WTC11 (cell line): ENCODE measurements around the gene ZFR2.

Source experiments
- ATF1 ChIP-seq: sonication (generic); formaldehyde crosslinking; IDR thresholded peaks from 2 replicates; pipeline ENCODE4 v1.8.1; 2023; ENCODE audit warnings: mild to moderate bottlenecking, moderate library complexity, missing genetic modification reagents
- ATF2 ChIP-seq: sonication (generic); formaldehyde crosslinking; IDR thresholded peaks from 2 replicates; pipeline ENCODE4 v1.8.1; 2022; ENCODE audit warnings: low read depth, missing genetic modification reagents, borderline replicate concordance
- CREM ChIP-seq: sonication (generic); formaldehyde crosslinking; IDR thresholded peaks from 2 replicates; pipeline ENCODE4 v1.8.1; 2022; ENCODE audit warnings: mild to moderate bottlenecking, missing genetic modification reagents, moderate library complexity
- CTCF ChIP-seq: fragments of 200-600 bp; IDR thresholded peaks from 2 replicates; pipeline ENCODE4 v1.8.0; 2022; ENCODE audit warnings: antibody characterized with exemption
- HMGXB4 ChIP-seq: sonication (generic); formaldehyde crosslinking; IDR thresholded peaks from 2 replicates; pipeline ENCODE4 v1.8.1; 2023; ENCODE audit warnings: mild to moderate bottlenecking, moderate library complexity, missing genetic modification reagents
- NFE2L1 ChIP-seq: sonication (generic); formaldehyde crosslinking; IDR thresholded peaks from 2 replicates; pipeline ENCODE4 v1.8.1; 2023; ENCODE audit warnings: missing genetic modification reagents
- OVOL2 ChIP-seq: fragments of 250-450 bp; sonication (Bioruptor Pico); IDR thresholded peaks from 2 replicates; pipeline ENCODE4 v1.9.0; 2021; ENCODE audit warnings: mild to moderate bottlenecking, borderline replicate concordance
- ZNF423 ChIP-seq: fragments of 250-450 bp; sonication (Bioruptor Pico); IDR thresholded peaks from 2 replicates; pipeline ENCODE4 v2.1.2; 2022; ENCODE audit warnings: mild to moderate bottlenecking, moderate library complexity
- TF ChIP-seq, protein P1 (sequence below): sonication (generic); formaldehyde crosslinking; IDR thresholded peaks from 2 replicates; pipeline ENCODE4 v1.8.1; 2023; ENCODE audit warnings: mild to moderate bottlenecking, missing genetic modification reagents, moderate library complexity
- TF ChIP-seq, protein P2 (sequence below): sonication (generic); formaldehyde crosslinking; IDR thresholded peaks from 2 replicates; pipeline ENCODE4 v1.8.1; 2022; ENCODE audit warnings: mild to moderate bottlenecking, missing genetic modification reagents, moderate library complexity, borderline replicate concordance

- TF ChIP-seq CTCF (no peak), HMGXB4 (no peak), ATF1 (CRISPR knock-in tag) (no peak), NFE2L1 (CRISPR knock-in tag) (no peak), CREM (no peak), OVOL2 (CRISPR knock-in tag) (no peak), ATF2 (CRISPR knock-in tag) (no peak), ZNF423 (no peak)
- TF ChIP-seq, protein P1, sequence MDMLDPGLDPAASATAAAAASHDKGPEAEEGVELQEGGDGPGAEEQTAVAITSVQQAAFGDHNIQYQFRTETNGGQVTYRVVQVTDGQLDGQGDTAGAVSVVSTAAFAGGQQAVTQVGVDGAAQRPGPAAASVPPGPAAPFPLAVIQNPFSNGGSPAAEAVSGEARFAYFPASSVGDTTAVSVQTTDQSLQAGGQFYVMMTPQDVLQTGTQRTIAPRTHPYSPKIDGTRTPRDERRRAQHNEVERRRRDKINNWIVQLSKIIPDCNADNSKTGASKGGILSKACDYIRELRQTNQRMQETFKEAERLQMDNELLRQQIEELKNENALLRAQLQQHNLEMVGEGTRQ (CRISPR knock-in tag) = no peak
- TF ChIP-seq, protein P2, sequence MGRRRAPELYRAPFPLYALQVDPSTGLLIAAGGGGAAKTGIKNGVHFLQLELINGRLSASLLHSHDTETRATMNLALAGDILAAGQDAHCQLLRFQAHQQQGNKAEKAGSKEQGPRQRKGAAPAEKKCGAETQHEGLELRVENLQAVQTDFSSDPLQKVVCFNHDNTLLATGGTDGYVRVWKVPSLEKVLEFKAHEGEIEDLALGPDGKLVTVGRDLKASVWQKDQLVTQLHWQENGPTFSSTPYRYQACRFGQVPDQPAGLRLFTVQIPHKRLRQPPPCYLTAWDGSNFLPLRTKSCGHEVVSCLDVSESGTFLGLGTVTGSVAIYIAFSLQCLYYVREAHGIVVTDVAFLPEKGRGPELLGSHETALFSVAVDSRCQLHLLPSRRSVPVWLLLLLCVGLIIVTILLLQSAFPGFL (CRISPR knock-in tag) = no peak
These were observed 29.6 kb upstream of the ZFR2 start for GRCh38 chr19:3898426-3898825.
